HepG2 (cell line): ENCODE data around the gene COX6B1. TPM values are rescaled to one million over a fixed set of nuclear protein-coding genes. Genes with fewer than 3 reads are reported as not detected.

Source experiments
- ARID2 ChIP-seq: sonication (generic); formaldehyde crosslinking; IDR thresholded peaks from 2 replicates; pipeline ENCODE4 v1.8.1; 2022; ENCODE audit warnings: mild to moderate bottlenecking, missing genetic modification reagents, borderline replicate concordance
- ATF7 ChIP-seq, 2 experiments: fragments of 450-650 bp in 1 of 2; sonication (generic) in 1 of 2; formaldehyde crosslinking in 1 of 2; IDR thresholded peaks; 2 replicates each; pipeline versions ENCODE4 v1.4.0 to v1.6.1; 2016 to 2020; ENCODE audit warnings: antibody characterized with exemption in 1 of 2, mild to moderate bottlenecking in 1 of 2, missing genetic modification reagents in 1 of 2
- MAF1 ChIP-seq: sonication (generic); formaldehyde crosslinking; IDR thresholded peaks from 2 replicates; pipeline ENCODE4 v1.5.0; 2020; ENCODE audit warnings: missing genetic modification reagents, borderline replicate concordance
- SOX6 ChIP-seq, 2 experiments: fragments of 450-650 bp in 1 of 2; sonication (generic) in 1 of 2; formaldehyde crosslinking in 1 of 2; IDR thresholded peaks; 2 replicates each; pipeline versions ENCODE4 v1.4.0 to v1.6.1; 2017 to 2020; ENCODE audit warnings: antibody characterized with exemption in 1 of 2, mild to moderate bottlenecking in 1 of 2, missing genetic modification reagents in 1 of 2
- TSC22D2 ChIP-seq: sonication (generic); formaldehyde crosslinking; IDR thresholded peaks from 2 replicates; pipeline ENCODE4 v1.5.1; 2020; ENCODE audit warnings: missing genetic modification reagents, mild to moderate bottlenecking, borderline replicate concordance
- ZNF629 ChIP-seq: sonication (generic); formaldehyde crosslinking; conservative IDR thresholded peaks from 2 replicates; pipeline ENCODE4 v1.5.0; 2020; ENCODE audit warnings: missing genetic modification reagents
- polyA plus RNA-seq, 8 experiments: library from polyadenylated mRNA; depleted of rRNA in 3 of 8; stranded (reverse) in 7 of 8; unstranded in 1 of 8; fragments of >200 nt; fragmentation: Illumina TruSeq in 4 of 8; extraction: Trizol in 4 of 8; gene quantifications; 2 replicates each; pipeline versions ENCODE4 v1.2.1 to v1.2.3, GENCODE V29; 2011 to 2016; ENCODE audit warnings: low read depth in 4 of 8, missing spikeins in 1 of 8, mixed read lengths in 1 of 8; ENCODE audit not compliant: insufficient read depth in 1 of 8
- total RNA-seq, 5 experiments: library from RNA; depleted of rRNA; stranded (reverse); fragments of >200 nt; fragmentation: Illumina TruSeq; extraction: Trizol; gene quantifications; 2 replicates each; pipeline ENCODE4 v1.2.3, GENCODE V29; 2016; ENCODE audit warnings: low read depth in 1 of 5
- TF ChIP-seq, protein P1 (sequence below): sonication (generic); formaldehyde crosslinking; IDR thresholded peaks from 2 replicates; pipeline ENCODE4 v1.5.0; 2020; ENCODE audit warnings: mild to moderate bottlenecking, missing genetic modification reagents
- TF ChIP-seq, protein P2 (sequence below): IDR thresholded peaks from 2 replicates; pipeline ENCODE4 v1.6.1; 2016
- TF ChIP-seq, protein P3 (sequence below): sonication (generic); IDR thresholded peaks from 2 replicates; pipeline ENCODE4 v1.6.1; 2016; ENCODE audit warnings: low read depth, borderline replicate concordance
- TF ChIP-seq, protein P4 (sequence below): sonication (generic); formaldehyde crosslinking; IDR thresholded peaks from 2 replicates; pipeline ENCODE4 v1.4.0; 2020; ENCODE audit warnings: missing genetic modification reagents
- TF ChIP-seq, protein P5 (sequence below): IDR thresholded peaks from 2 replicates; pipeline ENCODE4 v1.6.1; 2016; ENCODE audit warnings: missing compliant biosample characterization, missing genetic modification reagents, borderline replicate concordance
- TF ChIP-seq, protein P6 (sequence below): sonication (generic); formaldehyde crosslinking; IDR thresholded peaks from 2 replicates; pipeline ENCODE4 v1.4.0; 2020; ENCODE audit warnings: mild to moderate bottlenecking, missing genetic modification reagents
- TF ChIP-seq, protein P7 (sequence below): sonication (generic); formaldehyde crosslinking; IDR thresholded peaks from 2 replicates; pipeline ENCODE4 v1.5.1; 2020; ENCODE audit warnings: mild to moderate bottlenecking, moderate library complexity, missing genetic modification reagents

COX6B1 gene
- total and polyA plus RNA-seq, 2 of the 13 experiments (the other 11 are each of a cell fraction or from before 2014, with no cell fraction given) = 481 to 487 TPM

DNA sequence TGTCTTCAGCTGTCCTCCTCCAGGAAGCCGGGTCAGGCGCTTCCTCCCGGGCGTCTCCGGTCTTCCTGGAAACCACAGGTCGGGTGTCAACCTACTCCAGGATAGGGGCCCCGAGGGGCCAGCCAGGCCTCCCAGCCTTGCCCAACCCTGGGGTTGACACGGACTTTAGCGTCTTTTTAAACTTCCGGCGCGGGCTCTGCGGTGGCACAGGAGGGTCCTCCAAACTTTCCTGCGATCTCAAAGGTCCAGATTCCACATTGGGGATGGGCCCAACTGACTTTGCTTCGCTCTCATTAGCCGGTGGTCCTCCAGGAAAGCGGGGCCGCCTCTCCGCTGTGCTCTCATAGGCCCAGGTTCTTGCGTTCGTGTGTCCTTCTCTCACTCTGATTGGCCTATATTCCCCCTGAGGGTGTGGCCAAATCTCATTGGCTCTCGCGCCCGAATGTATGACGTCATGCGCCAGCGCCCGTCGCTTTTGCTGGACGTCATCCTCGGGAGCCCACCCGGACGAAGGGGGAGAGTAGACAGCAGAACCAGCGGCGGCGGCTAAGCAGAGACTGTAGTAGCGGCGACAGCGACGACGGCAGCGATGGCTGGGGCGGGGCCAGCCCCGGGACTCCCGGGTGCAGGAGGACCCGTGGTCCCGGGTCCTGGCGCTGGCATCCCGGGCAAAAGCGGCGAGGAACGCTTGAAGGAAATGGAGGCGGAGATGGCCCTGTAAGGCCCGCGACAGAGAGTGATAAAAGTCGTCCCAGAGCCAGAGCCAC lies 19.4 kb upstream of the COX6B1 start, which contains the start of gene RBM42 (continued):
- TF ChIP-seq, protein P1, sequence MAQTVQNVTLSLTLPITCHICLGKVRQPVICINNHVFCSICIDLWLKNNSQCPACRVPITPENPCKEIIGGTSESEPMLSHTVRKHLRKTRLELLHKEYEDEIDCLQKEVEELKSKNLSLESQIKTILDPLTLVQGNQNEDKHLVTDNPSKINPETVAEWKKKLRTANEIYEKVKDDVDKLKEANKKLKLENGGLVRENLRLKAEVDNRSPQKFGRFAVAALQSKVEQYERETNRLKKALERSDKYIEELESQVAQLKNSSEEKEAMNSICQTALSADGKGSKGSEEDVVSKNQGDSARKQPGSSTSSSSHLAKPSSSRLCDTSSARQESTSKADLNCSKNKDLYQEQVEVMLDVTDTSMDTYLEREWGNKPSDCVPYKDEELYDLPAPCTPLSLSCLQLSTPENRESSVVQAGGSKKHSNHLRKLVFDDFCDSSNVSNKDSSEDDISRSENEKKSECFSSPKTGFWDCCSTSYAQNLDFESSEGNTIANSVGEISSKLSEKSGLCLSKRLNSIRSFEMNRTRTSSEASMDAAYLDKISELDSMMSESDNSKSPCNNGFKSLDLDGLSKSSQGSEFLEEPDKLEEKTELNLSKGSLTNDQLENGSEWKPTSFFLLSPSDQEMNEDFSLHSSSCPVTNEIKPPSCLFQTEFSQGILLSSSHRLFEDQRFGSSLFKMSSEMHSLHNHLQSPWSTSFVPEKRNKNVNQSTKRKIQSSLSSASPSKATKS (CRISPR knock-in tag) = no peak
- TF ChIP-seq, protein P2, sequence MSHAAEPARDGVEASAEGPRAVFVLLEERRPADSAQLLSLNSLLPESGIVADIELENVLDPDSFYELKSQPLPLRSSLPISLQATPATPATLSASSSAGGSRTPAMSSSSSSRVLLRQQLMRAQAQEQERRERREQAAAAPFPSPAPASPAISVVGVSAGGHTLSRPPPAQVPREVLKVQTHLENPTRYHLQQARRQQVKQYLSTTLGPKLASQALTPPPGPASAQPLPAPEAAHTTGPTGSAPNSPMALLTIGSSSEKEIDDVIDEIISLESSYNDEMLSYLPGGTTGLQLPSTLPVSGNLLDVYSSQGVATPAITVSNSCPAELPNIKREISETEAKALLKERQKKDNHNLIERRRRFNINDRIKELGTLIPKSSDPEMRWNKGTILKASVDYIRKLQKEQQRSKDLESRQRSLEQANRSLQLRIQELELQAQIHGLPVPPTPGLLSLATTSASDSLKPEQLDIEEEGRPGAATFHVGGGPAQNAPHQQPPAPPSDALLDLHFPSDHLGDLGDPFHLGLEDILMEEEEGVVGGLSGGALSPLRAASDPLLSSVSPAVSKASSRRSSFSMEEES (CRISPR knock-in tag) = 0 out of 2 replicates have a peak, but pooled peaks have one; percentile 28
- TF ChIP-seq ATF7 (IDR thresholded peaks at IDR 0.05) (peak; percentile 100), ATF7 (CRISPR knock-in tag; IDR thresholded peaks at IDR 0.05) (peak; percentile 99), ARID2 (CRISPR knock-in tag) (no peak), MAF1 (CRISPR knock-in tag) (peak; percentile 76; the same call in 1 of the 2 replicates), SOX6 (IDR thresholded peaks at IDR 0.05) (no peak), SOX6 (CRISPR knock-in tag; IDR thresholded peaks at IDR 0.05) (peak; percentile 53), TSC22D2 (CRISPR knock-in tag) (0 out of 2 replicates have a peak, but pooled peaks have one; percentile 48), ZNF629 (CRISPR knock-in tag) (no peak)
- TF ChIP-seq, protein P3, sequence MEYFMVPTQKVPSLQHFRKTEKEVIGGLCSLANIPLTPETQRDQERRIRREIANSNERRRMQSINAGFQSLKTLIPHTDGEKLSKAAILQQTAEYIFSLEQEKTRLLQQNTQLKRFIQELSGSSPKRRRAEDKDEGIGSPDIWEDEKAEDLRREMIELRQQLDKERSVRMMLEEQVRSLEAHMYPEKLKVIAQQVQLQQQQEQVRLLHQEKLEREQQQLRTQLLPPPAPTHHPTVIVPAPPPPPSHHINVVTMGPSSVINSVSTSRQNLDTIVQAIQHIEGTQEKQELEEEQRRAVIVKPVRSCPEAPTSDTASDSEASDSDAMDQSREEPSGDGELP = 0 out of 2 replicates have a peak, but pooled peaks have one; percentile 26
- TF ChIP-seq, protein P4, sequence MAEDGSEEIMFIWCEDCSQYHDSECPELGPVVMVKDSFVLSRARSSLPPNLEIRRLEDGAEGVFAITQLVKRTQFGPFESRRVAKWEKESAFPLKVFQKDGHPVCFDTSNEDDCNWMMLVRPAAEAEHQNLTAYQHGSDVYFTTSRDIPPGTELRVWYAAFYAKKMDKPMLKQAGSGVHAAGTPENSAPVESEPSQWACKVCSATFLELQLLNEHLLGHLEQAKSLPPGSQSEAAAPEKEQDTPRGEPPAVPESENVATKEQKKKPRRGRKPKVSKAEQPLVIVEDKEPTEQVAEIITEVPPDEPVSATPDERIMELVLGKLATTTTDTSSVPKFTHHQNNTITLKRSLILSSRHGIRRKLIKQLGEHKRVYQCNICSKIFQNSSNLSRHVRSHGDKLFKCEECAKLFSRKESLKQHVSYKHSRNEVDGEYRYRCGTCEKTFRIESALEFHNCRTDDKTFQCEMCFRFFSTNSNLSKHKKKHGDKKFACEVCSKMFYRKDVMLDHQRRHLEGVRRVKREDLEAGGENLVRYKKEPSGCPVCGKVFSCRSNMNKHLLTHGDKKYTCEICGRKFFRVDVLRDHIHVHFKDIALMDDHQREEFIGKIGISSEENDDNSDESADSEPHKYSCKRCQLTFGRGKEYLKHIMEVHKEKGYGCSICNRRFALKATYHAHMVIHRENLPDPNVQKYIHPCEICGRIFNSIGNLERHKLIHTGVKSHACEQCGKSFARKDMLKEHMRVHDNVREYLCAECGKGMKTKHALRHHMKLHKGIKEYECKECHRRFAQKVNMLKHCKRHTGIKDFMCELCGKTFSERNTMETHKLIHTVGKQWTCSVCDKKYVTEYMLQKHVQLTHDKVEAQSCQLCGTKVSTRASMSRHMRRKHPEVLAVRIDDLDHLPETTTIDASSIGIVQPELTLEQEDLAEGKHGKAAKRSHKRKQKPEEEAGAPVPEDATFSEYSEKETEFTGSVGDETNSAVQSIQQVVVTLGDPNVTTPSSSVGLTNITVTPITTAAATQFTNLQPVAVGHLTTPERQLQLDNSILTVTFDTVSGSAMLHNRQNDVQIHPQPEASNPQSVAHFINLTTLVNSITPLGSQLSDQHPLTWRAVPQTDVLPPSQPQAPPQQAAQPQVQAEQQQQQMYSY (CRISPR knock-in tag) = no peak
- TF ChIP-seq, protein P5, sequence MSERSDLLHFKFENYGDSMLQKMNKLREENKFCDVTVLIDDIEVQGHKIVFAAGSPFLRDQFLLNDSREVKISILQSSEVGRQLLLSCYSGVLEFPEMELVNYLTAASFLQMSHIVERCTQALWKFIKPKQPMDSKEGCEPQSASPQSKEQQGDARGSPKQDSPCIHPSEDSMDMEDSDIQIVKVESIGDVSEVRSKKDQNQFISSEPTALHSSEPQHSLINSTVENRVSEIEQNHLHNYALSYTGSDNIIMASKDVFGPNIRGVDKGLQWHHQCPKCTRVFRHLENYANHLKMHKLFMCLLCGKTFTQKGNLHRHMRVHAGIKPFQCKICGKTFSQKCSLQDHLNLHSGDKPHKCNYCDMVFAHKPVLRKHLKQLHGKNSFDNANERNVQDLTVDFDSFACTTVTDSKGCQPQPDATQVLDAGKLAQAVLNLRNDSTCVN = 0 out of 2 replicates have a peak, but pooled peaks have one; percentile 26
- TF ChIP-seq, protein P6, sequence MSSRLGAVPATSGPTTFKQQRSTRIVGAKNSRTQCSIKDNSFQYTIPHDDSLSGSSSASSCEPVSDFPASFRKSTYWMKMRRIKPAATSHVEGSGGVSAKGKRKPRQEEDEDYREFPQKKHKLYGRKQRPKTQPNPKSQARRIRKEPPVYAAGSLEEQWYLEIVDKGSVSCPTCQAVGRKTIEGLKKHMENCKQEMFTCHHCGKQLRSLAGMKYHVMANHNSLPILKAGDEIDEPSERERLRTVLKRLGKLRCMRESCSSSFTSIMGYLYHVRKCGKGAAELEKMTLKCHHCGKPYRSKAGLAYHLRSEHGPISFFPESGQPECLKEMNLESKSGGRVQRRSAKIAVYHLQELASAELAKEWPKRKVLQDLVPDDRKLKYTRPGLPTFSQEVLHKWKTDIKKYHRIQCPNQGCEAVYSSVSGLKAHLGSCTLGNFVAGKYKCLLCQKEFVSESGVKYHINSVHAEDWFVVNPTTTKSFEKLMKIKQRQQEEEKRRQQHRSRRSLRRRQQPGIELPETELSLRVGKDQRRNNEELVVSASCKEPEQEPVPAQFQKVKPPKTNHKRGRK (CRISPR knock-in tag) = no peak
- TF ChIP-seq, protein P7, sequence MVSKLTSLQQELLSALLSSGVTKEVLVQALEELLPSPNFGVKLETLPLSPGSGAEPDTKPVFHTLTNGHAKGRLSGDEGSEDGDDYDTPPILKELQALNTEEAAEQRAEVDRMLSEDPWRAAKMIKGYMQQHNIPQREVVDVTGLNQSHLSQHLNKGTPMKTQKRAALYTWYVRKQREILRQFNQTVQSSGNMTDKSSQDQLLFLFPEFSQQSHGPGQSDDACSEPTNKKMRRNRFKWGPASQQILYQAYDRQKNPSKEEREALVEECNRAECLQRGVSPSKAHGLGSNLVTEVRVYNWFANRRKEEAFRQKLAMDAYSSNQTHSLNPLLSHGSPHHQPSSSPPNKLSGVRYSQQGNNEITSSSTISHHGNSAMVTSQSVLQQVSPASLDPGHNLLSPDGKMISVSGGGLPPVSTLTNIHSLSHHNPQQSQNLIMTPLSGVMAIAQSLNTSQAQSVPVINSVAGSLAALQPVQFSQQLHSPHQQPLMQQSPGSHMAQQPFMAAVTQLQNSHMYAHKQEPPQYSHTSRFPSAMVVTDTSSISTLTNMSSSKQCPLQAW (CRISPR knock-in tag) = peak; percentile 81
